ENCODE data around the gene ANXA3. TPM values are rescaled to one million over a fixed set of nuclear protein-coding genes. Genes with fewer than 3 reads are reported as not detected.
"Not testable (repeated sequence)": the region's sequence is repeated elsewhere in the genome, so short reads cannot be mapped to it uniquely, and the experiment has no call there.

Gene ANXA3, protein sequence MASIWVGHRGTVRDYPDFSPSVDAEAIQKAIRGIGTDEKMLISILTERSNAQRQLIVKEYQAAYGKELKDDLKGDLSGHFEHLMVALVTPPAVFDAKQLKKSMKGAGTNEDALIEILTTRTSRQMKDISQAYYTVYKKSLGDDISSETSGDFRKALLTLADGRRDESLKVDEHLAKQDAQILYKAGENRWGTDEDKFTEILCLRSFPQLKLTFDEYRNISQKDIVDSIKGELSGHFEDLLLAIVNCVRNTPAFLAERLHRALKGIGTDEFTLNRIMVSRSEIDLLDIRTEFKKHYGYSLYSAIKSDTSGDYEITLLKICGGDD
- total RNA-seq: 79.9 TPM
- polyA plus RNA-seq (ENCODE audit: insufficient read depth, low read depth, low replicate concordance): 33.7 TPM
- long read RNA-seq, donor 1, transcript ANXA3-201 (13 exons, 1,657 nt): major isoform, 6 of 7 reads
- long read RNA-seq, donor 1, partial matches to known transcripts: 0 of 7 reads
- long read RNA-seq, donor 1, other reads (novel, unspliced or antisense): 0 of 7 reads
- long read RNA-seq, donor 2, transcript ANXA3-201 (13 exons, 1,657 nt): major isoform, 11 of 12 reads
- long read RNA-seq, donor 2, partial matches to known transcripts: 0 of 12 reads
- long read RNA-seq, donor 2, other reads (novel, unspliced or antisense): 0 of 12 reads
- long read RNA-seq, donor 3, transcript ANXA3-201 (13 exons, 1,657 nt): major isoform, 17 of 19 reads
- long read RNA-seq, donor 3, partial matches to known transcripts: 0 of 19 reads
- long read RNA-seq, donor 3, other reads (novel, unspliced or antisense): 0 of 19 reads
- long read RNA-seq, donor 4, transcript ANXA3-201 (13 exons, 1,657 nt): major isoform, 9 of 11 reads
- long read RNA-seq, donor 4, partial matches to known transcripts: 0 of 11 reads
- long read RNA-seq, donor 4, other reads (novel, unspliced or antisense): 0 of 11 reads
- long read RNA-seq, donor 5: 0 reads
- long read RNA-seq, donor 6, transcript ANXA3-201 (13 exons, 1,657 nt): major isoform, 25 of 30 reads
- long read RNA-seq, donor 6, partial matches to known transcripts: 0 of 30 reads
- long read RNA-seq, donor 6, other reads (novel, unspliced or antisense): 0 of 30 reads
- long read RNA-seq, donor 7, transcript ANXA3-201 (13 exons, 1,657 nt): major isoform, 56 of 80 reads
- long read RNA-seq, donor 7, partial matches to known transcripts: 3 of 80 reads
- long read RNA-seq, donor 7, other reads (novel, unspliced or antisense): 20 of 80 reads
- long read RNA-seq, donor 8, partial matches to known transcripts: 0 of 4 reads
- long read RNA-seq, donor 8, other reads (novel, unspliced or antisense): 0 of 4 reads
- long read RNA-seq, donor 9, partial matches to known transcripts: 0 of 5 reads
- long read RNA-seq, donor 9, other reads (novel, unspliced or antisense): 0 of 5 reads
- long read RNA-seq, donor 10, partial matches to known transcripts: 0 of 5 reads
- long read RNA-seq, donor 10, other reads (novel, unspliced or antisense): 0 of 5 reads

DNA sequence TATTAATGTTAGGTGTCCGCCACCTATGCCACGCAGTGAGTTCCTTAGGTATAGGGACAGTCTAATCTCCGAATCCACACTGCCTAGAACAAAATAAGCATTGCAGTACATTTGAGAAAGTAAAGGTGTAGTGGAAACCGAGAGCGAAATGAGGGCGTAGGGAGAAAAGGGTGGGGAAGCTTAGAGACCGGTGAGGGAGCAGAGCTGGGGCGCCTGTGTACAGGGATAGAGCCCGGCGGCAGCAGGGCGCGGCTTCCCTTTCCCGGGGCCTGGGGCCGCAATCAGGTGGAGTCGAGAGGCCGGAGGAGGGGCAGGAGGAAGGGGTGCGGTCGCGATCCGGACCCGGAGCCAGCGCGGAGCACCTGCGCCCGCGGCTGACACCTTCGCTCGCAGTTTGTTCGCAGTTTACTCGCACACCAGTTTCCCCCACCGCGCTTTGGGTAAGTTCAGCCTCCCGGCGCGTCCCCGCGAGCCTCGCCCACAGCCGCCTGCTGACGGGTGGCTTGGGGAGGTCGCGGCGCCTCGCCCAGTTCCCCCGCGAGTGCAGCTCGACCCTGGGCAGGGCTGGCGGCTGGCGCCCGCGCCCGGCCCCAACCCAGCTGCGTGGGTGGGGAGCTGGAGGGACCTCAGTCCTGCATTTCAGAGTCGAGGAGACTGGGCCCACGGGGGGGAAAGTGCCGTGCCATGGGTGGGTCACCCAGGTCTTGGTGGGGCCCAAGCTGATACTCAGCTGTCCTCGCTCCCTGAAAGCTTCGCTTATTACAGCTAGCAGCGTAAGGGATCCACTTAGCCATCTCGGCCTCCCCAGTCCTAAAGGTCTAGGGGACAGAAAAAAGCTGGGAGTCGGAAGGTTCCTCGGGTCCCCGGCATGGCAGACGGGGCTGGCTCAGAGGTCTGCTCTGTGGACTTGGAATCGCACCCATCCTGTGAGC, at the start of gene ANXA3:
Gene ANXA3, plus strand, starts transcription at position 351 of the 932 bp plus-strand sequence. CDS start 2,704 bp downstream, outside the sequence.
- no peaks in the 10 kb centered on the region for H3K9me3 ChIP-seq (ENCODE audit: control insufficient read depth in 2 of 3, insufficient read depth in 1 of 3, low read length in 3 of 3)
- intact Hi-C loops (cut with DNase I): no loop called here
- H3K27me3 ChIP-seq (ENCODE audit: control insufficient read depth, insufficient read depth, low read length): peaks cover 2% of the 10 kb centered on the region
- FAIRE-seq (no peak), DNase-seq (peak; percentile 50 to 84 (median 70))
- H3K27ac ChIP-seq (ENCODE audit: low read depth in 2 of 2, low read length in 2 of 2): peak within 1 kb of the TSS; percentile 29 to 67
- H3K9ac ChIP-seq (ENCODE audit: low read length in 3 of 3): peak within 1 kb of the TSS; percentile 2 to 80 (median 30)
- TF ChIP-seq, protein P1, sequence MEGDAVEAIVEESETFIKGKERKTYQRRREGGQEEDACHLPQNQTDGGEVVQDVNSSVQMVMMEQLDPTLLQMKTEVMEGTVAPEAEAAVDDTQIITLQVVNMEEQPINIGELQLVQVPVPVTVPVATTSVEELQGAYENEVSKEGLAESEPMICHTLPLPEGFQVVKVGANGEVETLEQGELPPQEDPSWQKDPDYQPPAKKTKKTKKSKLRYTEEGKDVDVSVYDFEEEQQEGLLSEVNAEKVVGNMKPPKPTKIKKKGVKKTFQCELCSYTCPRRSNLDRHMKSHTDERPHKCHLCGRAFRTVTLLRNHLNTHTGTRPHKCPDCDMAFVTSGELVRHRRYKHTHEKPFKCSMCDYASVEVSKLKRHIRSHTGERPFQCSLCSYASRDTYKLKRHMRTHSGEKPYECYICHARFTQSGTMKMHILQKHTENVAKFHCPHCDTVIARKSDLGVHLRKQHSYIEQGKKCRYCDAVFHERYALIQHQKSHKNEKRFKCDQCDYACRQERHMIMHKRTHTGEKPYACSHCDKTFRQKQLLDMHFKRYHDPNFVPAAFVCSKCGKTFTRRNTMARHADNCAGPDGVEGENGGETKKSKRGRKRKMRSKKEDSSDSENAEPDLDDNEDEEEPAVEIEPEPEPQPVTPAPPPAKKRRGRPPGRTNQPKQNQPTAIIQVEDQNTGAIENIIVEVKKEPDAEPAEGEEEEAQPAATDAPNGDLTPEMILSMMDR (IDR thresholded peaks at IDR 0.05; ENCODE audit: borderline replicate concordance, extremely low read depth, insufficient read depth): no peak
- H3K4me3 ChIP-seq (ENCODE audit: low read length in 3 of 3): peak within 1 kb of the TSS; percentile 40 to 63 (median 51)
- peaks cover 0 to 7% (median 0%) of the 10 kb centered on the region in 3 donors for H3K4me1 ChIP-seq (ENCODE audit: control insufficient read depth in 2 of 3, insufficient read depth in 2 of 3, low read depth in 1 of 3, low read length in 3 of 3)
- H3K36me3 ChIP-seq (ENCODE audit: control insufficient read depth in 2 of 3, insufficient read depth in 3 of 3, low read length in 3 of 3): no peaks in the 10 kb centered on the region

DNA sequence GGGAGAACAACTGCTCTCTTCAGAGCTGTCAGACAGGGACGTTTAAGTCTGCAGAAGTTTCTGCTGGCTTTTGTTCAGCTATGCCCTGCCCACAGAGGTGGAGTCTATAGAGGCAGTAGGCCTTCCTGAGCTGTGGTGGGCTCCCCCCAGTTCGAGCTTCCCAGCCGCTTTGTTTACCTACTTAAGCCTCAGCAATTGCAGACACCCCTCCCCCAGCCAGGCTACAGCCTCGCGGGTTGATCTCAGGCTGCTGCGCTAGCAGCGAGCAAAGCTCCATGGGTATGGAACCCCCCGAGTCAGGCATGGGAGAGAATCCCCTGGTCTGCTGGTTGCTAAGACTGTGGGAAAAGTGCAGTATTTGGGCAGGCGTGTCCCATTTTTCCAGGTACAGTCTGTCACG, 45.3 kb upstream of the ANXA3 start:
- H3K27ac ChIP-seq (ENCODE audit: low read depth in 2 of 2, low read length in 2 of 2); DNase-seq; H3K27me3 ChIP-seq (ENCODE audit: control insufficient read depth, insufficient read depth, low read length); H3K9me3 ChIP-seq (ENCODE audit: control insufficient read depth in 2 of 3, insufficient read depth in 1 of 3, low read length in 3 of 3); H3K4me1 ChIP-seq (ENCODE audit: control insufficient read depth in 2 of 3, insufficient read depth in 2 of 3, low read depth in 1 of 3, low read length in 3 of 3); H3K4me3 ChIP-seq (ENCODE audit: low read length in 3 of 3); H3K9ac ChIP-seq (ENCODE audit: low read length in 3 of 3); FAIRE-seq; intact Hi-C loops (cut with DNase I): not testable (repeated sequence)
- peaks cover 0 to 25% (median 13%) of the 10 kb centered on the region in 3 donors for H3K36me3 ChIP-seq (ENCODE audit: control insufficient read depth in 2 of 3, insufficient read depth in 3 of 3, low read length in 3 of 3)

DNA sequence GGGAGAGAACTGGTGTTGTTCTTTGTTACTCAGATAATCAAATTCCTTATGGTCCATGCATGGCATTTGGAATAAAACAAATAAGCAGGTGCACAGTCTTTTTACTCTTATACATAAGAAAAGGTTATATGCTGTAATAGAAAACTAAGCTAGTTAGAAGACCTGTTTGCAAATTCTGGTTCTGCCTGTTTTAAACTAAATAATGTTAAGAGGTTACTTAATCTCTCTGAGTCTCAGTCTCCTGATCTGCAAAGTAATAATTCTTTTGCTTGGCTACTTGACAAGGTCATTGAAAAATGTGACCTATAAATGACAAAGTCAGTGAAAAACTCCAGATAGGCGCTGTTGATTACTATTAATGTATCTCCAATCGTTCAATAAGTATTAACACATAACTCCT, 42.5 kb upstream of the ANXA3 start:
- Histone ChIP-seq H3K9me3 (ENCODE audit: control insufficient read depth in 2 of 3, insufficient read depth in 1 of 3, low read length in 3 of 3) (no peaks in the 10 kb centered on the region), H3K36me3 (ENCODE audit: control insufficient read depth in 2 of 3, insufficient read depth in 3 of 3, low read length in 3 of 3) (peaks cover 3 to 30% (median 18%) of the 10 kb centered on the region in 3 donors), H3K27me3 (ENCODE audit: control insufficient read depth, insufficient read depth, low read length) (no peaks in the 10 kb centered on the region), H3K9ac (ENCODE audit: low read length in 3 of 3) (no peak overlapping the region), H3K4me1 (ENCODE audit: control insufficient read depth in 2 of 3, insufficient read depth in 2 of 3, low read depth in 1 of 3, low read length in 3 of 3) (no peaks in the 10 kb centered on the region), H3K4me3 (ENCODE audit: low read length in 3 of 3) (no peak overlapping the region), H3K27ac (ENCODE audit: low read depth in 2 of 2, low read length in 2 of 2) (no peak overlapping the region)
- TF ChIP-seq, protein P1 (IDR thresholded peaks at IDR 0.05; ENCODE audit: borderline replicate concordance, extremely low read depth, insufficient read depth): no peak
- intact Hi-C loops (cut with DNase I): no loop called here
- DNase-seq (no peak), FAIRE-seq (no peak)

Measured in kidney (tissue), 22 donors.